B cell (primary cell): ENCODE data around the gene RASGRF2. TPM values are rescaled to one million over a fixed set of nuclear protein-coding genes. Genes with fewer than 3 reads are reported as not detected.

ENCODE experiments used
- ATAC-seq: fragments of 200-7000 bp; cut with Tn5 transposase; one replicate; pipeline ENCODE4 v1.10.0; 2021; ENCODE audit warnings: low read depth, mild to moderate bottlenecking, moderate number of reproducible peaks, moderate library complexity
- CTCF ChIA-PET: fragments of 350-600 bp; sonication (Branson Sonifier 250); formaldehyde crosslinking; loops from one replicate; lab custom pipeline; 2021; ENCODE audit warnings: antibody characterized with exemption, inconsistent platforms; lab: Charles Lee
- POLR2A ChIA-PET: fragments of 350-600 bp; sonication (Branson Sonifier 250); formaldehyde crosslinking; loops from one replicate; lab custom pipeline; 2021; ENCODE audit warnings: antibody characterized with exemption; lab: Charles Lee
- DNase-seq: peaks from one replicate; pipeline ENCODE4 v3.0.0; 2013
- H2AFZ ChIP-seq: 2 replicates; pipeline ENCODE4 v1.6.1; 2012; ENCODE audit warnings: mild to moderate bottlenecking, low read depth, low read length; ENCODE audit not compliant: insufficient read depth, poor library complexity, severe bottlenecking
- H3K27ac ChIP-seq, 2 donors: 1 replicate in 1 of 2; 2 replicates in 1 of 2; pipeline ENCODE4 v1.5.1; 2012 to 2013; ENCODE audit warnings: low read length in 2 of 2, mild to moderate bottlenecking in 2 of 2, moderate library complexity in 1 of 2
- H3K27me3 ChIP-seq, 4 experiments: fragments of 200-600 bp in 1 of 4; sonication (generic) in 1 of 4; replicated peaks in 1 of 4; 1 replicate in 2 of 4; 2 replicates in 2 of 4; pipeline versions ENCODE4 v1.6.1 to v1.7.0; 2013 to 2016; ENCODE audit warnings: low read length in 3 of 4, mild to moderate bottlenecking in 2 of 4, mixed read lengths in 1 of 4, moderate library complexity in 1 of 4; ENCODE audit not compliant: insufficient read depth in 4 of 4, control insufficient read depth in 3 of 4; ENCODE audit errors: control extremely low read depth in 1 of 4
- H3K36me3 ChIP-seq, 2 experiments: replicated peaks in 1 of 2; 1 replicate in 1 of 2; 2 replicates in 1 of 2; pipeline versions ENCODE4 v1.6.1 to v1.7.1; 2013; ENCODE audit warnings: low read length in 1 of 2; ENCODE audit not compliant: insufficient read depth in 2 of 2, control insufficient read depth in 1 of 2; ENCODE audit errors: control extremely low read depth in 1 of 2, extremely low read depth in 1 of 2
- H3K4me1 ChIP-seq, 2 donors: fragments of 200-600 bp in 1 of 2; sonication (generic) in 1 of 2; 1 replicate in 1 of 2; 2 replicates in 1 of 2; pipeline versions ENCODE4 v1.5.1 to v1.6.1; 2013 to 2017; ENCODE audit warnings: low read length in 2 of 2; ENCODE audit not compliant: control insufficient read depth in 2 of 2, insufficient read depth in 2 of 2
- H3K4me2 ChIP-seq: replicated peaks from 2 replicates; pipeline ENCODE3; 2012; ENCODE audit warnings: mild to moderate bottlenecking, low read depth, low read length; ENCODE audit not compliant: poor library complexity, severe bottlenecking
- H3K4me3 ChIP-seq, 5 experiments: fragments of 200-600 bp in 1 of 5; sonication (generic) in 1 of 5; 1 replicate in 3 of 5; 2 replicates in 2 of 5; pipeline versions ENCODE4 v1.5.1 to v1.7.0; 2011 to 2016; ENCODE audit warnings: low read length in 4 of 5, mild to moderate bottlenecking in 4 of 5, low read depth in 2 of 5, control low read depth in 1 of 5, moderate library complexity in 1 of 5; ENCODE audit not compliant: insufficient read depth in 1 of 5; ENCODE audit errors: control extremely low read depth in 1 of 5, extremely low read depth in 1 of 5
- H3K79me2 ChIP-seq: fragments of 200-600 bp; sonication (generic); one replicate; pipeline ENCODE4 v1.6.0; 2016; ENCODE audit warnings: low read length; ENCODE audit not compliant: control insufficient read depth, insufficient read depth
- H3K9ac ChIP-seq: fragments of 200-600 bp; sonication (generic); 2 replicates; pipeline ENCODE4 v1.6.1; 2017; ENCODE audit warnings: mild to moderate bottlenecking, low read length, moderate library complexity
- H3K9me3 ChIP-seq, 3 donors: one replicate each; pipeline versions ENCODE4 v1.6.1 to v1.7.1; 2013; ENCODE audit warnings: low read length in 2 of 3; ENCODE audit not compliant: control insufficient read depth in 2 of 3, insufficient read depth in 1 of 3; ENCODE audit errors: control extremely low read depth in 1 of 3
- H4K20me1 ChIP-seq: 2 replicates; pipeline ENCODE4 v1.6.0; 2012; ENCODE audit warnings: mild to moderate bottlenecking, low read length; ENCODE audit not compliant: insufficient read depth, control insufficient read depth, poor library complexity, severe bottlenecking
- H3K27ac Mint-ChIP-seq: one replicate; pipeline ENCODE4 v1.8.0; 2021; ENCODE audit warnings: mixed read lengths
- H3K27me3 Mint-ChIP-seq: one replicate; pipeline ENCODE4 v1.8.0; 2021; ENCODE audit warnings: mixed read lengths
- H3K4me1 Mint-ChIP-seq: one replicate; pipeline ENCODE4 v1.8.0; 2021; ENCODE audit warnings: mixed read lengths
- H3K4me3 Mint-ChIP-seq: one replicate; pipeline ENCODE4 v1.8.0; 2021; ENCODE audit warnings: mixed read lengths
- H3K9me3 Mint-ChIP-seq: one replicate; pipeline ENCODE4 v1.8.0; 2022; ENCODE audit warnings: mixed read lengths; ENCODE audit not compliant: insufficient read depth
- CTCF ChIP-seq: fragments of 200-600 bp; IDR thresholded peaks from one replicate; pipeline ENCODE4 v1.8.0; 2022; ENCODE audit warnings: antibody characterized with exemption, mild to moderate bottlenecking
- EZH2 ChIP-seq: IDR thresholded peaks from 2 replicates; pipeline ENCODE4 v1.6.1; 2012; ENCODE audit warnings: borderline replicate concordance, low read depth, mild to moderate bottlenecking, moderate library complexity, low read length; ENCODE audit not compliant: insufficient read depth, poor library complexity, severe bottlenecking
- WGBS: methylation state at CpG from one replicate; pipeline ENCODE4 v1.1.5; 2013; ENCODE audit warnings: missing lambda C conversion rate; ENCODE audit not compliant: insufficient coverage; 5-methylcytosine and 5-hydroxymethylcytosine counted together
- intact Hi-C: fragments of 100-400 bp; cut with micrococcal nuclease; formaldehyde crosslinking; loops from one replicate; pipeline ENCODE4 v1.10.0; 2022
- polyA plus RNA-seq: library from polyadenylated mRNA; depleted of rRNA; stranded (reverse); fragments of >200 nt; gene quantifications from 2 replicates; pipeline ENCODE4 v1.2.3, GENCODE V29; 2012
- total RNA-seq, 2 donors: library from RNA; stranded (reverse); fragments of 120-200 nt in 1 of 2; gene quantifications; 1 replicate in 1 of 2; 2 replicates in 1 of 2; pipeline versions ENCODE4 v1.2.3 to v1.2.4, GENCODE V29; 2013 to 2022

Gene RASGRF2
- total and polyA plus RNA-seq, 2 donors (not counting 1 experiment from before 2014, with no cell fraction given) = 0.04 to 0.37 TPM

- Histone ChIP-seq H3K27me3 (no peaks in the 10 kb centered on the region), H3K79me2 (no peaks in the 10 kb centered on the region), H3K4me2 (no peak overlapping the region), H3K9ac (no peak overlapping the region), H3K27ac (no peak overlapping the region), H3K4me3 (no peak overlapping the region), H3K9me3 (no peaks in the 10 kb centered on the region), H3K36me3 (no peaks in the 10 kb centered on the region), H4K20me1 (no peaks in the 10 kb centered on the region), H2AFZ (no peak overlapping the region), H3K4me1 (no peaks in the 10 kb centered on the region)
- WGBS = no CpG with 5 or more reads among the region's 2 CpGs
- H3K4me3 Mint-ChIP-seq = no peak overlapping the region
- DNase-seq (no peak), ATAC-seq (no peak)
- intact Hi-C loops = no loop called here
- ChIA-PET CTCF (no interaction called here), POLR2A (no interaction called here)
- H3K27me3 Mint-ChIP-seq = peaks cover 10% of the 10 kb centered on the region
- no peaks in the 10 kb centered on the region for H3K9me3 Mint-ChIP-seq
- no peak for TF ChIP-seq CTCF
- TF ChIP-seq EZH2 = no peak
- peaks cover 6% of the 10 kb centered on the region for H3K4me1 Mint-ChIP-seq
- H3K27ac Mint-ChIP-seq = no peak overlapping the region
Observed at GRCh38 chr5:81226286-81226685, 266.1 kb downstream of the RASGRF2 start.

- DNase-seq (no peak), ATAC-seq (no peak)
- Histone ChIP-seq H3K4me2 (no peak overlapping the region), H3K4me3 (no peak overlapping the region), H4K20me1 (no peaks in the 10 kb centered on the region), H2AFZ (no peak overlapping the region), H3K4me1 (no peaks in the 10 kb centered on the region), H3K36me3 (no peaks in the 10 kb centered on the region), H3K27me3 (no peaks in the 10 kb centered on the region), H3K79me2 (no peaks in the 10 kb centered on the region), H3K9ac (no peak overlapping the region), H3K27ac (no peak overlapping the region), H3K9me3 (no peaks in the 10 kb centered on the region)
- Mint-ChIP-seq H3K4me3 (no peak overlapping the region), H3K9me3 (no peaks in the 10 kb centered on the region), H3K27ac (no peak overlapping the region), H3K4me1 (peaks cover 6% of the 10 kb centered on the region), H3K27me3 (peaks cover 11% of the 10 kb centered on the region)
- WGBS = no CpG with 5 or more reads among the region's 1 CpG
- ChIA-PET CTCF (no interaction called here), POLR2A (no interaction called here)
- intact Hi-C loops = no loop called here
- TF ChIP-seq CTCF = no peak
- TF ChIP-seq EZH2 = no peak
Observed at GRCh38 chr5:81226949-81227348, 266.8 kb downstream of the RASGRF2 start.
